HG02610 (cell line): Measurements from ENCODE around the gene LUM.

Source experiments
- ATAC-seq: cut with Tn5 transposase; IDR thresholded peaks from one replicate; pipeline ENCODE4 v1.9.1; 2021; ENCODE audit warnings: mild to moderate bottlenecking, moderate library complexity; ENCODE audit not compliant: unreplicated experiment

The LUM gene, protein sequence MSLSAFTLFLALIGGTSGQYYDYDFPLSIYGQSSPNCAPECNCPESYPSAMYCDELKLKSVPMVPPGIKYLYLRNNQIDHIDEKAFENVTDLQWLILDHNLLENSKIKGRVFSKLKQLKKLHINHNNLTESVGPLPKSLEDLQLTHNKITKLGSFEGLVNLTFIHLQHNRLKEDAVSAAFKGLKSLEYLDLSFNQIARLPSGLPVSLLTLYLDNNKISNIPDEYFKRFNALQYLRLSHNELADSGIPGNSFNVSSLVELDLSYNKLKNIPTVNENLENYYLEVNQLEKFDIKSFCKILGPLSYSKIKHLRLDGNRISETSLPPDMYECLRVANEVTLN

GRCh38 chr12:91111366-91112325, at the start of gene LUM:
TSS of gene LUM (minus strand) at chr12:91111494. CDS start at chr12:91108979, 2,515 bp downstream.
- ATAC-seq = no peak

DNA sequence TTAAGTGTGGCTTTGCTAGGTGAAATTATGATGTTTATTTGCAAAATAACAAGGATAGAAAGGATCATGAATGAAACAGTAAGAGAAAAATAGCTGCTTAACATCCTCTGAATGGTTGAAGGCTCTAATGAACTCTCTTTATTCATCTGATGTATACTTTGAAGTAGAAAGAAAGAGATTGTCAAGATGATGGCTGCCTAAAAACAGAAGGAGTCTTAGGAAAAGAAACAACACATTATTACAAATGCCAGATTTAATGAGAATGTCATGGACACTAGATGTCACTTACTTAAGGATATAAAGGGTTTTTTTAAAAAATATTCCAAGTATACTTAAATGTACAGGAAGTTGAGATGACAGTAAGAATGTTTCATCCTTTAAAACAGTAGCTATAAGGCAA, 49.7 kb upstream of the LUM start:
- no peak for ATAC-seq

GRCh38 chr12:91155990-91156389, 44.7 kb upstream of the LUM start:
- no peak for ATAC-seq

- ATAC-seq = no peak
These were observed 42.8 kb upstream of the LUM start for GRCh38 chr12:91154131-91154530.

DNA sequence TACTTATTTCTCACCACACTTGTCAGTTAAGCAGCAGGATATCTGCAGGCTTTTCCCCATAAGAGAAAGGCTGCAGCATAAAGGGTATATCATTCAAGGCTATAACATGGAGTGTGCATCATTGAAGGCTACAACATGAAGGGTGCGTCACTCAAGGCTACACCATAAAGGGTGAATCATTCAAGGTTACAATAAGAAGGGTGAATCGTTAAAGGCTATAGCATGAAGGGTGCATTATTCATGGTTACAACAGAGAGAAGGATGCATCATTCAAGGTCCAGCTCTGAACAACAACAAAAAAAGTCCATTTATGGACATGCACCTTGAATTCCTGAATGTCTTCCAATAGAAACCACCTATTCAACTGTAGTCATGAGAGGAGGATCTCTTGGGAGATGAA, 32.8 kb upstream of the LUM start:
- no peak for ATAC-seq

DNA sequence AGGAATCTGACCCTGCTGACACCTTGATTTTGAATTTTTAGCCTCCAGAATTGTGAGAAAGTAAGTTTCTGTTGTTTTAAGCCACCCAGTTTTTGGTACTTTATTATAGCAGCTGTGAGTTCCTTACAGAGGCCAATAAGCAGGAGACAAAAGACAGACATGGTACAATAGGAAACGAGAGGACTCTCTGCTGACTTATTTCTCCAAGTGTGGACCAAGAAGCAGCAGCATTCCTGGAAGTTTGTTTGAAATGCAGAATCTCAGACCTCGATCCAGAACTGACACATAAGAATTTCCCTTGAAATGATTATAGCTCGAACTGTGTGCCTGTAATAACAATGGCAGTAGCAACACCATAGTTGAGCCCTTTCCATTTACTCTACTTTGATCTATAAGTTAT, 31.9 kb upstream of the LUM start:
- no peak for ATAC-seq

GRCh38 chr12:91142221-91142631, 30.9 kb upstream of the LUM start:
- no peak for ATAC-seq

GRCh38 chr12:91140026-91140931, 29.0 kb upstream of the LUM start:
- no peak for ATAC-seq

DNA sequence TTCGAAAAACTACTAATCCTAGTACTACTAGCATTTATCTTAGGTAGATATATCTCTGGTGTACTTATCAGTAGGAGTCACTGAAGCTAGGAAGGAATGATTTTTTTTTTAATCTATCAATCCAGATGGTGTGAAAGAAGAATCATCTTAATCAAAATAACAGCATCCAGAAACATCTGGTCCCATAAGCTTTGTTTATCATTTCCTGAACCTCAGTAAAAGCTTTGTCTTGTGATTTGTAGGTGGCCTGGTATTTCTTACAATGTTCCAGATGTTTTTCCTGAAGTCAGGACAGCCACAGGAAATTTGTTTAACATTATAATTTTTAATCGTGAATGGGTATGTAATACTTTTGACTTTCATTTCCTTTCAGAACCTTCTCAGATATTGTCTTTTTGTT, 28.0 kb upstream of the LUM start:
- no peak for ATAC-seq

- no peak for ATAC-seq
These were observed 27.1 kb upstream of the LUM start for GRCh38 chr12:91138337-91138920.

- ATAC-seq = no peak
These were observed 22.6 kb upstream of the LUM start for GRCh38 chr12:91133871-91134270.

DNA sequence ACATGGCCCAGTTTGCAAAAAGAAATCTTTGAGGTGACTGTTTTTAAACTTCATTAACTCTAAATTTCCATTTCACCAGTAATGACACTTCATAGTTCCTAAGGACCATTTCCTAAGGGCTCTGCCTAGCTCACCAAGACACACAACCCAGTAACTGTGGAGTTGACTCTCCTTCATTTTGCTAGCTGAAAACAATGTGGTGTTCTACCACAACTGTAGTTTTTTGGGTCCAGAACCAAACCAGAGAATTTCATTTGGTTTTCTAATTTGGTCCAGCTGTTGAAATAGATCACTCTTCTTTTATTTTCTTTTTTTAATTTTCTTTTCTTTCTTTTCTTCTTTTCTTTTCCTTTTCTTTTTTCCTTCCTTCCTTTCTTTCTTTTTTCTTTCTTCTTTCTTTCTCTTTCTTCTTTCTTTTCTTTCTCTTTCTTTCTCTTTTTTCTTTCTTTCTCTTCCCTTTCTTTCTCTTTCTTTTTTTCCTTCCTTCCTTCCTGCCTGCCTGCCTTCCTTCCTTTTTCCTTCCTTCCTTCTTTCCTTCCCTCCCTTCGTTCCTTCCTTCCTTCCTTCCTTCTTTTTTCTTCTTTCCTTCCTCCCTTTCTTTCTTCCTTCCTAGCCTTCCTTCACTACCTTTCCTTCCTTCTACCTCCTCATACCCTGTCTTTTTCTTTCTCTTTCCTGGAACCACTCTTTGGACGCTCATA, 18.5 kb upstream of the LUM start:
- ATAC-seq = no peak

DNA sequence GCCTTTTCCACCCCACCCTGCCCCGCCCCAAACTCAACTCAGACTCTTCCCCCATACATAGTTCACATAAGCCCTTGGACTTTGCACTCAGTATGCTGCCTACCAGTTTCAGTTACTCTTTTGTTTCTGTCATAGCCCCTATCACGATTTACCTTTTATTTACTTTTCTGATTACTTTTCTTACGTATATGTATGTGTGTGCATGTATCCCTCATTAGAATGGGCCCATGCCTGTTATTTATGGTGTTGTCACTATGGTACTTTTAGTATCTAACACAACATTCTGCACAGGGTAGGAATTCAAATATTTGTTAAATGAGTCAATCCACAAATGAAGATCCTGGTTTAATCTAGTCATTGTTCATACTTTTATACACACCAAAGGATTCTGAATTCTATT, 16.5 kb upstream of the LUM start:
- ATAC-seq = no peak

DNA sequence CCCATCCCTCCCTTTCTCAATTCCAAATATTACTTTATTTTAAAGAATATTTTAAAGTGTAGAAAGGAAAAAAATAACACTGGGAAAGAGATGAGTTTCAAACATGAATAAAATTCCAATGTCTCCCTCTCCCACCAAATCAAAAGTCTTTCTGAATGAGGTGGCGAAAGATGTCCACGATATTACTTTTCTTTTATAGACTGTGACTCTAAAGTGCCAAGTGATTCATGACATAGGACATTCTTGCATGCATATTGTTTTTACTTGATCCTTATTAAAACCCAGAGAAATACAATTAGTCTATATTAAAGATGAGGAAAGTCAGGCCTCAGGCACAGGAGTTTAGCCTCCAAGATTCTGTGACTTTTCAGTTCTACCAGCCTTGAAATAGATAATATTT, 16.0 kb upstream of the LUM start:
- no peak for ATAC-seq

DNA sequence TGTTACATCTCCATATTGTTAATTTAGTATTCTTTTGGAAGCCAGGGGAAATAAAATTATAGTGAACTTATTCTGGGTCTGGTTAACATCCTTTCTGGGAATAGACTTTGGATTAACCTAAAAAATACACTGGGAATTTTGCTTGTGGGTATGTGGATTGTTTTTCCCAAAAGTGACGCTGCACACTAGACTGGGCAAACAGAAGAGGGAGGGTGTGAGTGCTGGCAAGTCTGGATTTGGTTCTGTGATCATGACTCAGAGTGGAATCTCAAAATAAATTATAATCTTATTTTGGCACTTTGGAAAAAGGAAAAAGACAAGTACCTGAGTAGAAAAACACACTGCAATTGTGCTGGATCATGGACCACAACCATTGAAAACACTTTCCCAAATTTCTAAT, 15.2 kb upstream of the LUM start:
- ATAC-seq = no peak

GRCh38 chr12:91123236-91123916, 12.1 kb upstream of the LUM start:
- ATAC-seq = no peak

DNA sequence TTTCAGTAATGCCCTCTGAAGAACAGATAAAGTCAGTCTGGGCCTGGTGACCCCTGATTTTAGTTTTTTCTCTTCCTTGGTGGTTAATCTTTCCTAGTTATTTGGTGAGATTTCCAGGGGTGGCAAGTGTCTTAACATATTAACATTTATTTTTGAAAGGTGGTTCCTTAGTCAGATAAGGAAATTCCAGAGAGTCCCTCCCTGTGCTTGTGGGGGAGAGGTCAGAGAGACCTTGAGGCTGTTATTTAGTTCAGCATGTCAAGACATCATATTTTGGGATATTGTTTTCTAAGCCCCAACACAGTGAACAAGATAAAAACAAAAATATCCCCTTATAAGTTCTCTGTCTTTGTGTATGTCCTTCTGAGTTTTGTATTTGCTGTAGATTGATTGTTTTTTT, 9.5 kb upstream of the LUM start:
- no peak for ATAC-seq

DNA sequence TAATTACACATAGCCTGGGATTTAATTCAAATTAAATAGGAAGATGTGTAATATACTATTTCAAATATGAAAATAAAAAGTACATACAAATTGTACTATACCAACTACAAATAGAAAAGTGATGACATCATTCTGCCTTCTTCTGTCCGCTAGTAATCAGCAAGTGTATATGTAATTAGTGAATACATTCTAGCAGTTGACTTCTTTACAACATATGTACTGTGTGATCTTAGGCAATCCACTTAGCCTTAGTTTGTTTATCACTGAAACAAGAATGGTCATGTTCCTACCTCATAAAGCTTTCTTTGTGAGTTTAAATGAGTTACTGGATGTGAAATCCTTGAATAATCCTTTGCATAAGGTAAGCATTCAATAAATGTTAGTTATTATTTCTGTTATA, 7.8 kb upstream of the LUM start:
- ATAC-seq = no peak

DNA sequence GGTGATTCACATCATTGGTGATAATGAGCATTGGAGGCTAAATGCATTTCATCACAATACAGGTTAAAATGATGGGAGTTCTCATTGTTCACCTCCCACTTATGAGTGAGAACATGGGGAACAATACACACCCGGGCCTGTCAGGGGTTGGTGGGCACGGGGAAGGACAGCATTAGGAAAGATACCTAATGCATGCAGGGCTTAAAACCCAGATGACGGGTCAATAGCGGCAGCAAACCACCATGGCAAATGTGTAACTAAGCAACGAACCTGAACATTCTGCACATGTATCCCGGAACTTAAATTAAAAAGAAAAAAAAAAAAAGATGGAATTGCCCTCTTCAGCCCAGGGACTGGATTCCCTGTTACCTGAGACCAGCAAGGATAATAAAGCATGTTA, 2.3 kb upstream of the LUM start:
- no peak for ATAC-seq
